Measurements from ENCODE around the gene GMCL1.
"Not testable (repeated sequence)": the region's sequence is repeated elsewhere in the genome, so short reads cannot be mapped to it uniquely, and the experiment has no call there.

DNA sequence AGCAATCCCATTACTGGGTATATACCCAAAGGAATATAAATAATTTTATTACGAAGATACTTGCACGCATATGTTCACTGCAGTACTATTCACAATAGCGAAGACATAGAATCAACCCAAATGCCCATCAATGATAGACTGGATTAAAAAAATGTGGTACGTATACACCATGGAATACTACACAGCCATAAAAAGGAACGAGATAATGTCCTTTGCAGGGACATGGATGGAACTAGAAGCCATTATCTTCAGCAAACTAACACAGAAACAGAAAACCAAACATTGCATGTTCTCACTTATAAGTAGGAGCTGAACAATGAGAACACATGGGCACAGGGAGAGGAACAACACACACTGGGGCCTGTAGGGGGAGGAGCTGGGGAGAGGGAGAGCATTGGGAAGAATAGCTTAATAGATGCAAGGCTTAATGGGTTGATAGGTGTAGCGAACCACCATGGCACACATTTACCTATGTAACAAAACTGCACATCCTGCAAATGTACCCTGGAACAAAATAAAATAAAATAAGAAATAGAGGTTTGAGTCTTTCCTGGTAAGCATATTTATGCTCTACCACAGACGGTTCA is 63.5 kb downstream of the GMCL1 start:
- TF ChIP-seq EZH2 (IDR thresholded peaks at IDR 0.05; ENCODE audit: insufficient read depth, poor library complexity, severe bottlenecking); EZH2phosphoT487 (IDR thresholded peaks at IDR 0.05; ENCODE audit: insufficient read depth, low read depth): not testable (repeated sequence)
